GM12874 (cell line): Measurements from ENCODE around the gene GOPC.

Source experiments
- TF ChIP-seq, protein P1 (sequence below): IDR thresholded peaks from 2 replicates; pipeline ENCODE4 v1.5.1; 2011; ENCODE audit warnings: low read depth, mild to moderate bottlenecking, control low read depth, low read length, moderate library complexity; ENCODE audit not compliant: insufficient read depth

The GOPC gene

DNA sequence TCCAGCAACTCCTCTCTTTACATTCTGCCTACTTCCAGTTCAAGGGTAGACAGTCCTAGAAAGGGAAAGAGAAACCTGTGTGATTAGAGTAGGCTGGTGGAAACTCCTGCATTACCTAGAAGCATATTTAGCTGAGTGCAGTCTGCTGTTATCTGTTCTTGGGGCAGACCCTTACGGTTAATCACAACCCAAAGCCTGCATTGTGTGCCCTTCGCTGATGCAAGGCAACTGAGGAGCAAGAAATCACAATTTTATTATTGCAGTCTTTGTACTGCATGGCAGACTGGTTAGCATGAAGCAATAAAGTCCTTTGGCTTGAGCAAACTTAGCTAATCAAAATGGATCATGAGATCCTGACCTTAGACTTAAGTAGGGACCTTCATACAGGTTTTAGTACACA, 1.5 kb upstream of the GOPC start:
- TF ChIP-seq, protein P1, sequence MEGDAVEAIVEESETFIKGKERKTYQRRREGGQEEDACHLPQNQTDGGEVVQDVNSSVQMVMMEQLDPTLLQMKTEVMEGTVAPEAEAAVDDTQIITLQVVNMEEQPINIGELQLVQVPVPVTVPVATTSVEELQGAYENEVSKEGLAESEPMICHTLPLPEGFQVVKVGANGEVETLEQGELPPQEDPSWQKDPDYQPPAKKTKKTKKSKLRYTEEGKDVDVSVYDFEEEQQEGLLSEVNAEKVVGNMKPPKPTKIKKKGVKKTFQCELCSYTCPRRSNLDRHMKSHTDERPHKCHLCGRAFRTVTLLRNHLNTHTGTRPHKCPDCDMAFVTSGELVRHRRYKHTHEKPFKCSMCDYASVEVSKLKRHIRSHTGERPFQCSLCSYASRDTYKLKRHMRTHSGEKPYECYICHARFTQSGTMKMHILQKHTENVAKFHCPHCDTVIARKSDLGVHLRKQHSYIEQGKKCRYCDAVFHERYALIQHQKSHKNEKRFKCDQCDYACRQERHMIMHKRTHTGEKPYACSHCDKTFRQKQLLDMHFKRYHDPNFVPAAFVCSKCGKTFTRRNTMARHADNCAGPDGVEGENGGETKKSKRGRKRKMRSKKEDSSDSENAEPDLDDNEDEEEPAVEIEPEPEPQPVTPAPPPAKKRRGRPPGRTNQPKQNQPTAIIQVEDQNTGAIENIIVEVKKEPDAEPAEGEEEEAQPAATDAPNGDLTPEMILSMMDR: no peak

DNA sequence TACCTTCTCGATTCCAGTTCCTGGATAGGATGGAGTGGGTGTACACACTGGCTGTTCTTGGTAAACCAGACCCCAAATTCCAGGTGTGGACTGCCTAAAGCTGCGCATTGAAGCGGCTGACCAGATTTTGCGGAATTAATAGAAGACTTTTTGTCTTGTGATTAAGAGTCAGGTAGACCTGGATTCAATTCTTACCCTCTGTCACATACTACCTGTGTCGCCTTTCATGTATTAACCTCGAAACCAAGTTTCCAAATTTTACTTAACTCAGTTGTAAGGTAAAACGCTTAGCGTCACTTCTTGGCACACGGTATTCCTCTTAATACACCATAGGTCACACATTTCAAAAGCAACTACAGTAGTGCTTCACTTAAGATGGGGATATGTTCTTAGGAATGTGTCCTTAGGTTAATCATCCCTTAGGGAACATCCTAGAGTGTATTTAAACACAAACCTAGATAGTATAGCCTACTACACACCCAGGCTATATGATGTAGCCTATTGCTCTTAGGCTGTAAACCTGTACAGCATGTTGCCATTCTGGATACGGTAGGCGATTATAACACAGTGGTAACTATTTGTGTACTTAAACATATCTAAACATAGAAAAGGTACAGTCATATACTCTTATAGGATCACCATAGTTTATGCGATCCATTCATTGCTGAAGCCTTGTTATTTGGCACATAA, 733 bp upstream of the GOPC start:
- TF ChIP-seq, protein P1: no peak

DNA sequence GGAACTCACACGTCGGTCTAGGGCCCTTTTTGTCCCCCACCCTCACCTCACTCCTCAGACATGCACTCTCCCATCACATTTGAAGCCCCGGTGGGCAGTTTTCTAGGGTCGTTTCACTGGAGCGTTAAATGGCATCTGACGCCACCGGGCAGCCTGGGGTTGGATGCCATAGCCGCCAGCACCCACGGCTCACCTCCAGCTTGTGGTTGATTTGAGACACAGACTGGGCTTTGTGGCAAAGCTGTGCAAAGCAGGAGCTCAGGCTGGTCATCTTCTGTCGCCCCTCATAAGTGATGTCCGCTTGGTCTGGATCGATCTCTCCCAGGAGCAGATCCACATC, 530 bp downstream of the GOPC start:
- TF ChIP-seq, protein P1: no peak

DNA sequence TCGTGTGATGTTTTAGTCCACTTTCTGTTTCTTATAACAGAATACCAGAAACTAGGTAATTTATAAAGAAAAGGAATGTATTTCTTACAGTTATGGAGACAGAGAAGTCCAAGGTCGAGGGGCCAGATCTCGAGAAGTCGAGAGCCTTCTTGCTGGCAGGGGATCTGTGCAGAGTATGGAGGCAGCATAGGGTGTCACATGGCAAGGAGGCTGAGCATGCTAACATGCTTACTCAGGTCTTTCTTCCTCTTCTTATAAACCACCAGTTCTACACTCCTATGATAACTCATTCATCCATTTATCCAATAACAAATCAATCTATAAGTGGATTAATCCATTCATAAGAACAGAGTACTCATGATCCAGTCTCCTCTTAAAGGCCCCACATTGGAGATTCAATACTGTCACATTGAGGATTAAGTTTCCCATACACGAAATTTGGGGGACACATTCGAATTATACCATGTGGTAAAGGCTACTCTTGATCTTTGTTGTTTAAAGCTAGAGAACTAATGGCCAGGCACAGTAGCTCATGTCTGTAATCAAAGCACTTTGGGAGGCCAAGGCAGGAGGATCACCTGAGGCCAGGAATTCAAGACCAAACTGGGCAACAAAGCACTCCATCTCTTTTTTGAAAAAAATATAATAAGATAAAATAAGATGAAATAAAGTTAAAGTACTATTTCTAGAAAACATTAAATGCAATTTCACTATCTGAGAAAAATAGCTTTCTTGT, 2.1 kb downstream of the GOPC start:
- TF ChIP-seq, protein P1: no peak

DNA sequence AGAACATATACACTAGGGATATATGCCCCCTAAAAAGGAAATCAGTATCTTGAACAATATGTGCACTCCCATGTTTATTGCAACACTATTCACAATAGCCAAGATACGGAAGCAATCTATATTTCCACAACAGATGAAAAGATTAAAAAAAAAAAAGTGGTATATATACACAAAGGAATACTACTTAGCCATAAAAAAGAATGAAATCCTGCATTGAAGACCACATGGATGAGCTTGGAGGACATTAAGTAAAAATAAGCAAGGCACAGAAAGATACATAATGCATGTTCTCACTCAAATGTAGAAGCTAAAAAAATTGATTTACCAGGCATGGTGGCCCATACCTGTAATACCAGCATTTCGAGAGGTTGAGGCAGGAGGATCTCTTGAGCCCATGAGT, 4.6 kb downstream of the GOPC start:
- TF ChIP-seq, protein P1: no peak

DNA sequence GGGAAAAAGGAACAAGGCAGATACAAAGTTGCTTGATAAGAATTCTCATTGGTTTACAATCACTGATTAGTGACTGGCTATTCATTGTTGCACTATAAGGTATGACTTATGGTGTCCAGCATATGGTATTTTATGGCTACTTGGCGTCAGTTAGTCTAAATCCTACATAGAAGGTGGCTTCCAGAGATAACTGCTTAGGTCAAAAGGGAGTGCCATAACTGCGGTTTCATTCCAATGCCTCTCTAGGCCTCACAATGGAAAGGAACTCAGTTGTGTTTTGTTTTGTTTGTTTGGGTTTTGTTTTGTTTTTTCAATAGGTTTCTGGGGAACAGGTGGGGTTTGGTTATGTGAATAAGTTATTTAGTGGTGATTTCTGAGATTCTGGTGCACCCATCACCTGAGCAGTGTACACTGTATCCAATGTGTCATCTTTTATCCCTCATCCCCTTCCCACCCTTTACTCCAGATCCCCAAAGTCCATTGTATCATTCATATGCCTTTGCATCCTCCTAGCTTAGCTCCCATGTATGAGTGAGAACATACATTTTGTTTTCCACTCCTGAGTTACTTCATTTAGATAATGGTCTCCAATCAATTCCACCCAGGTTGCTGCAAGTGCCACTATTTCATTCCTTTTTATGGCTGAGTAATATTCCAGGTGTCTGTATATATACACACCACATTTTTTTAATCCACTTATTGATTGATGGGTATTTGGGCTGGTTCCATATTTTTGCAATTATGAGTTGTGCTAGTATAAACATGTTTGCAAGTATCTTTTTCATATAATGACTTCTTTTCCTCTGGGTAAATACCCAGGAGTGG, 7.0 kb downstream of the GOPC start:
- TF ChIP-seq, protein P1: no peak
